B cell (primary cell): ENCODE results near the gene FCGBP. TPM values are rescaled to one million over a fixed set of nuclear protein-coding genes. Genes with fewer than 3 reads are reported as not detected.

Experiments
- polyA plus RNA-seq: library from polyadenylated mRNA; depleted of rRNA; stranded (reverse); fragments of >200 nt; gene quantifications from 2 replicates; pipeline ENCODE4 v1.2.3, GENCODE V29; 2012
- total RNA-seq, 2 donors: library from RNA; stranded (reverse); fragments of 120-200 nt in 1 of 2; gene quantifications; 1 replicate in 1 of 2; 2 replicates in 1 of 2; pipeline versions ENCODE4 v1.2.3 to v1.2.4, GENCODE V29; 2013 to 2022

FCGBP gene
- total and polyA plus RNA-seq, 2 donors (not counting 1 experiment from before 2014, with no cell fraction given): 5.7 to 22.9 TPM

Other genes with a start within 250 kb of the FCGBP start
- gene LGALS14, start 230.2 kb downstream of the FCGBP start, total RNA-seq: not detected in 2 replicates
- not detected in 2 replicates for gene LGALS14, start 230.2 kb downstream of the FCGBP start, polyA plus RNA-seq
- not detected in 2 replicates for gene CLC, start 196.6 kb downstream of the FCGBP start, total RNA-seq
- 0.33 TPM in 1 of 2 replicates, not detected in the other for gene CLC, start 196.6 kb downstream of the FCGBP start, polyA plus RNA-seq
- not detected in 2 replicates for gene LEUTX, start 155.8 kb downstream of the FCGBP start, total RNA-seq
- not detected in 2 replicates for gene LEUTX, start 155.8 kb downstream of the FCGBP start, polyA plus RNA-seq
- gene DYRK1B, start 100.5 kb downstream of the FCGBP start, total RNA-seq: 36.6 and 44.4 TPM in 2 replicates
- gene DYRK1B, start 100.5 kb downstream of the FCGBP start, polyA plus RNA-seq: 18.7 and 26.1 TPM in 2 replicates
- gene FBL, start 88.3 kb downstream of the FCGBP start, total RNA-seq: 253 and 254 TPM in 2 replicates
- gene FBL, start 88.3 kb downstream of the FCGBP start, polyA plus RNA-seq: 320 and 376 TPM in 2 replicates
- 56.6 and 58.2 TPM in 2 replicates for gene PSMC4, start 36.5 kb upstream of the FCGBP start, total RNA-seq
- gene PSMC4, start 36.5 kb upstream of the FCGBP start, polyA plus RNA-seq: 63.0 and 90.5 TPM in 2 replicates
- gene ZNF546, start 62.4 kb upstream of the FCGBP start, total RNA-seq: 15.7 and 16.6 TPM in 2 replicates
- 1.8 and 3.8 TPM in 2 replicates for gene ZNF546, start 62.4 kb upstream of the FCGBP start, polyA plus RNA-seq
- gene ZNF780B, start 121.6 kb upstream of the FCGBP start, total RNA-seq: 57.4 and 57.6 TPM in 2 replicates
- gene ZNF780B, start 121.6 kb upstream of the FCGBP start, polyA plus RNA-seq: 5.2 and 8.5 TPM in 2 replicates
- gene ZNF780A, start 156.3 kb upstream of the FCGBP start, total RNA-seq: 32.3 and 32.8 TPM in 2 replicates
- 8.4 and 9.2 TPM in 2 replicates for gene ZNF780A, start 156.3 kb upstream of the FCGBP start, polyA plus RNA-seq